Brain pericyte (primary cell): ENCODE results near the gene AFG1L.
"Not testable (repeated sequence)": the region's sequence is repeated elsewhere in the genome, so short reads cannot be mapped to it uniquely, and the experiment has no call there.

ENCODE experiments used
- DNase-seq: peaks from one replicate; pipeline ENCODE4 v3.0.0-alpha.2; 2012; ENCODE audit warnings: low read depth, low spot score

AFG1L gene

GRCh38 chr6:108416047-108416833, 121.4 kb downstream of the AFG1L start:
- not testable (repeated sequence) for DNase-seq

DNA sequence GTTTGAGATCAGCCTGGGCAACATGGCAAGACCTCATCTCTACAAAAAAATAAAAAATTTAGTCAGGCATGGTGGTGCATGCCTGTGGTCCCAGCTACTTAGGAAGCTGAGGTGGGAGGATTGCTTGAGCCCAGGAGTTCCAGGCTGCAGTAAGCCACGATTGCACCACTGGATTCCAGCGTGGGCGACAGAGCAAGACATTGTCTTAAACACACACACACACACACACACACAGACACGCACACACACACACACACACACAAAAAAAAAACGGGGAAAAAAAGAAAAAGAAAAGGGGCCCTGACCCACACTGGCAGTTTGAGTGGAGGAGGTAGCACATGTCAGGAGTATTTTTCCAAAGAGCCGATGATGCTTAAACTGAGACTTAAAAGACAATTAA, 122.2 kb downstream of the AFG1L start:
- no peak for DNase-seq

GRCh38 chr6:108419474-108419873, 124.6 kb downstream of the AFG1L start:
- no peak for DNase-seq

DNA sequence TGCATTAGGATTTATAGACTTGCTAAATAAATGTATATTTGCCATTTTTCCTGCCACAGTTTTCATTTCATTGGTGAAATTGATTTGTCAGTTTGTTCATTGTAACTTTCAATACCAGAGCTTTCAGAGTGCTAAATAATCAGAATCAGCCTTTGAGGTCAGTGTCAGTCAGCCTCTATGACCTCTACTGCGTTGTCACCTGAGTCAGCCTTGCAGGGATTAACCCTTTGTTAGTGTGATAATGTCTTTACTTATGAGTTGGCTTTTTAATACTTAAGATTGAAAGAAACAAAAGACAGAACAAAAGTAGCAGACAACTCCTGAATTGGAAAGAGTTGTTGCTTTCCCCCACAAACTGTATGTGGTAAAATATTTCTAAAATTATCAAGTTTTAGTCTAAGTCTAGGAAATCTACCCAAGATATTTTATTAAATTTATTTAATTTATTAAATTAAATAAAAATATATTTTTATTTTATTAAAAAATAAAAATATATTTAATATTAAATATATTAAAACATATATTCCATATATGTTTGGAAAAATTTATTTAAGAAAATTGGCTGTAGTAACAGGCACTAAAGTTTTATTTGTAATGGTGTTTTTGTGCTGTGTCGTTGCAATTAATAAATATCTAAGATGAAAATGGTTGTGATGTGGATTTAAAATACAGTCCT, 125.2 kb downstream of the AFG1L start:
- DNase-seq = no peak

GRCh38 chr6:108421366-108421765, 126.5 kb downstream of the AFG1L start:
- no peak for DNase-seq

GRCh38 chr6:108423982-108424705, 129.3 kb downstream of the AFG1L start:
- no peak for DNase-seq

- no peak for DNase-seq
Measured at GRCh38 chr6:108425428-108425827, 130.6 kb downstream of the AFG1L start.

DNA sequence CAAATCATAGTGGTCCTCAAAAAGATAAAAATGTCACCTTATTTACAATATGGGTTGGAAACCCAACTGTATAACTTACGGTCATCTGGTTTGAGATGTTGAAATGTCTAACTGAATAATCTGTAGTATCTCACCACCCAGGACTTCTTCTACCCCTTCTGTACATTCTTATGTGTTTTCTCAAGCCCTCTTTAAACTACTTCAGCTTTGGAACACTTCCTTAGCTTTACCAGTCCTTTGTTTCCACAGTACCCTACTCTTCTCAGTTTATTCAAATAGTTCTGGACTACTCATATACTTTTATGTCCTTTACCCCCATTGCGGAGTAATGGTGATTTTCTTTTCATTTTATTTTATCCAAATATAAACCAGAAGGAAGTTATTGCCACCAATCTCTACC, 137.3 kb downstream of the AFG1L start:
- DNase-seq = no peak

GRCh38 chr6:108432792-108433191, 137.9 kb downstream of the AFG1L start:
- no peak for DNase-seq

- no peak for DNase-seq
Measured at GRCh38 chr6:108434222-108434621, 139.4 kb downstream of the AFG1L start.

DNA sequence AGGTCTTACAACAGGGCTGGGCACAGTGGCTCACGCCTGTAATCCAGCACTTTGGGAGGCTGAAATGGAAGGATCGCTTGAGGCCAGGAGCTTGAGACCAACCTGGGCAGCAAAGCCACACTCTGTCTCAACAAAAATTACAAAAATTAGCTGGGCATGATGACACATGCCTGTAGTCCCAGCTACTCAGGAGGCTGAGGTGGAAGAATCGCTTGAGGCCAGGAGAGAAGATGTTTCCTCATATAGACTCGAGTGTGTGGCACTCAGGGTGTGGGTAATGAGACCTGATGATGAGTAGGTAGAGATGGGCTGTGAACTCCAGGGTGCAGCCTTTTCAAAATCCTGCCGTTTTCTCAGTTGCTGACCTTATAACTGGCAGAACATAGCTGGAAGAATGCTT, 140.5 kb downstream of the AFG1L start:
- no peak for DNase-seq

GRCh38 chr6:108436771-108437170, 141.9 kb downstream of the AFG1L start:
- no peak for DNase-seq

DNA sequence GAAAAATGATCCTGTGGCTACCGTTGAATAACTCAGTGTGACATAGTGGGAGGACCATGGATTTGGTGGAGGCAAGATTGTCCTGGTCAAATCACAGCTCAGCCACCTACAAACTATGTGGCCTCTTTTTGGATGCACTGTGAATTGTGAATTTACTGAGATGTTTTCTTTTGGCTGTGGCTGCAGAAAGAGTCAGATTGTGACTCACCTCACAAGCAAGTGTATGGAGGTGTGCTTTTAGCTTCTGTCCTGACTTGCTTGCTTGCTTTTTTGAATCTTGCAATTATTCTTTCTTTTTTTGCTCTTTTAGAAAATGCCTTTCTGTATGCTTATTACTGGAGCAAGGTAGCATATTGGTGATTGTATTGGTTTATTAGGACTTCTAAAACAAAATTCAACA, 143.0 kb downstream of the AFG1L start:
- DNase-seq = no peak

DNA sequence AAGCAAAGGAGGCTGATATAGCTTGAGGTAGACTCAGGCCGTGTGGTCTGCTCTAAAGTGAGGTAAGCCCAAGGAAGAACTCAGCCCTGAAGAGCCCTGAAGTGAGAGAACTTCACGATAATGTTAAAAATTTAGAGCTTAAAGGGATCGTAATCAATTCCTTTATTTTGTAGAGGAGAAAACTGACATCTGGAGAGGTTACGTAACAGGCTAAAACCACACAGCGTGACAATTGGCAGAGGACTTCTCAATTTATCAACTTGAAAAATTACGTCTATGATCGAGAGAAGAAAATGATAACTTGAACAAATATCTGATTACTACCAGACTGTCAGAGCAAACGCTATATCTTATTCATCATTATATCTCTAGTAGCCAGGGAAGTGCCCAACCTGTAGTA, 144.1 kb downstream of the AFG1L start:
- no peak for DNase-seq

DNA sequence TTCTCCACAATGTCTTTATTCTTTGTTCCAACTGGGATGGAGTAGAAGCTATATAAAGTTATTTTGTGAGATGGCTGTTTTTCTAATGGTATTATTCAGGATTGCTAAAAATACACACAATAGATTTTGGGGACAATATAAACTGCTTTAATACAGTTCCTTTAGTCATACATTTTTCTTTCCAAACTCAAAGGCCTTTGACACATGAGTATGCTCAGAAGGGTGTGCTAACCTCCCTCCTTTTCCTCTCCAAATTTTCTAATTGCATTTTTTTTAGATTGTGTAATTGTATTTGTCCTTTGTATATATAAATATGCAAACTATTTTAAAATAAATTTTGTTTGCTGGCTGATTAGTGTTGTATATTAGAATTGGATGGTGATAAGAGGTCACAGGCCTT, 146.3 kb downstream of the AFG1L start:
- no peak for DNase-seq

- DNase-seq = no peak
Measured at GRCh38 chr6:108442770-108443520, 148.1 kb downstream of the AFG1L start.

DNA sequence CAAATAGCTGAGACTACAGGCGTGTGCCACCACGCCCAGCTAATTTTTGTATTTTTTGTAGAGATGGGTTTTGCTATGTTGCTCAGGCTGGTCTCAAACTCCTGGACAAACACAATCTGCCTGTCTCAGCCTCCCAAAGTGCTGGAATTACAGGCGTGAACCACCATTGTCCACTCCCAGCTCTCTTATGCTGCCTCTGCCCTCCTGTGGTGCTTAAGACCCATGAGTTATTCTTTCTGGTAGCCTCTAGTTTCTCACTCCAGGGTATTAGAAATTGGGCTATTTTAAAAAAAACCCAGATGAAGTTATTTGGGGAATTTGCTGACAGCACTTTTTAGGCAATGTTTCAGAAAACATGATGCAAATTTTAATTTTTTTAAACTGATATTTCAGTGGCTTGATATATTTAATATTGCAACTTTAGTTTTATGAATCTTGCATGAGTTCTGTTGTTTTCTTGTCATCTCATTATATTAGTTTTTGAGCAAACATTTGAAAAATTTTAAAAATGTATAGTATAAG, 151.8 kb downstream of the AFG1L start:
- no peak for DNase-seq

DNA sequence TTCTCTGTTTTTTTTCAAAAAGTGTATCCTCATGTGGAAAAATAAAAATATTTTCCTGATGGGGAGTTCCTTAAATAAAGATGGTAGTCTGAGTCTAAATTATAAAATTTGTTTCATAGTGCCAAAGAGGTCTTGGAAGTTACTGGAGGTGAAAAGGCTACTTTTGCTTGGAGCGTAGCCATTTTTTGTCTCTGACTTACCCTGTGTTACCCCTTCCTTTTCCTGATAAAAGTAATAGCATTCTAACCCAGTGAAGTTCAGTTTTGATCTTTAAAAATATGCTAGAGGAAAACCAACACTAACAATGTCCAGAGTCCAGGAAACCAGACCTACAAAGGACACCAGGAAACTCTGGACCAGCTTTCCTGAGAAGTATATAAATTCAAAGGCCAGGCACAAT, 153.6 kb downstream of the AFG1L start:
- no peak for DNase-seq

GRCh38 chr6:108449717-108450116, 154.9 kb downstream of the AFG1L start:
- DNase-seq = not testable (repeated sequence)

DNA sequence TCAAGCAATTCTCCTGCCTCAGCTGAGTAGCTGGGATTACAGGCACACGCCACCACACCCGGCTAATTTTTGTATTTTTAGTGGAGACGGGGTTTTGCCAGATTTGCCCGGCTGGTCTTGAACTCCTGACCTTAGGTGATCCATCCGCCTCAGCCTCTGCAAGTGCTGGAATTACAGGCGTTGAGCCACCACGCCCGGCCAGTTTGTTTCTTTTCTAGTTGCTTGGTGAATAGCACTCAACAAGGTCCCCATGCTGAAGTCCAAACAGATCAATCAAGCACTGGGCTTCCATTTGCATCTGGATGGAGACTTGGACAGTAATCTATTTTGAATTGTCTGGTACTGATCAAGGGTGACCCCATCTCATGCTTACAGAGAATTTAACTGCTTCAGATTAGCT, 157.0 kb downstream of the AFG1L start:
- DNase-seq = no peak

GRCh38 chr6:108452711-108453195, 157.9 kb downstream of the AFG1L start:
- peak; percentile 61 for DNase-seq
